Body of pancreas (tissue), 4 donors: ENCODE data around the gene PCK2.

Experiments
- POLR2A ChIP-seq, 3 donors: fragments of 450-650 bp; IDR thresholded peaks; one replicate each; pipeline ENCODE4 v1.6.1; 2016; ENCODE audit warnings: antibody characterized with exemption in 3 of 3, mild to moderate bottlenecking in 2 of 3
- TF ChIP-seq, protein P1 (sequence below), 7 experiments: fragments of 450-650 bp in 4 of 7; fragments of 200-600 bp in 3 of 7; sonication (generic) in 3 of 7; IDR thresholded peaks; one replicate each; pipeline ENCODE4 v1.5.1; 2016 to 2019; ENCODE audit warnings: antibody characterized with exemption in 7 of 7

DNA sequence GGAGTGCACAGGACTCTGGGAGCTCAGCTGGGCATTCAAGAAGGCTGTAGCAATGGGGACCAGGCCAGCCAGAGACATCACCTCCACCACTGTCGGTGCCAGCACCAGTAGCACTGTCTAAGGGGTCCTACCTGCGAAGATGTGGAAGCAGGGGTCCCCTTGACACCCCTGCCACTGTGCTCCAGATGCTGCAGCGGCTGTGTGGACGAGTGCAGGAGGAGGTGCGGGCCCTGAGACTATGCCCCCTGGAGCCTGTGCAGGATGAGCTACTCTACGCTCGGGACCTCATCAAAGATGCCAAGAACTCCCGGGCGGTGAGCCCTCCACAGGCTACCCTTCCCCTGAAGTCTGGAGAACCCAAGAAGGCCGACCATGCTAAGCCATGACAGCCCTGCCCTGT lies 33.7 kb upstream of the PCK2 start:
- no peak for TF ChIP-seq POLR2A (IDR thresholded peaks at IDR 0.05)
- TF ChIP-seq, protein P1, sequence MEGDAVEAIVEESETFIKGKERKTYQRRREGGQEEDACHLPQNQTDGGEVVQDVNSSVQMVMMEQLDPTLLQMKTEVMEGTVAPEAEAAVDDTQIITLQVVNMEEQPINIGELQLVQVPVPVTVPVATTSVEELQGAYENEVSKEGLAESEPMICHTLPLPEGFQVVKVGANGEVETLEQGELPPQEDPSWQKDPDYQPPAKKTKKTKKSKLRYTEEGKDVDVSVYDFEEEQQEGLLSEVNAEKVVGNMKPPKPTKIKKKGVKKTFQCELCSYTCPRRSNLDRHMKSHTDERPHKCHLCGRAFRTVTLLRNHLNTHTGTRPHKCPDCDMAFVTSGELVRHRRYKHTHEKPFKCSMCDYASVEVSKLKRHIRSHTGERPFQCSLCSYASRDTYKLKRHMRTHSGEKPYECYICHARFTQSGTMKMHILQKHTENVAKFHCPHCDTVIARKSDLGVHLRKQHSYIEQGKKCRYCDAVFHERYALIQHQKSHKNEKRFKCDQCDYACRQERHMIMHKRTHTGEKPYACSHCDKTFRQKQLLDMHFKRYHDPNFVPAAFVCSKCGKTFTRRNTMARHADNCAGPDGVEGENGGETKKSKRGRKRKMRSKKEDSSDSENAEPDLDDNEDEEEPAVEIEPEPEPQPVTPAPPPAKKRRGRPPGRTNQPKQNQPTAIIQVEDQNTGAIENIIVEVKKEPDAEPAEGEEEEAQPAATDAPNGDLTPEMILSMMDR (IDR thresholded peaks at IDR 0.05) = no peak
